ENCODE results near the gene PGGHG. TPM values are rescaled to one million over a fixed set of nuclear protein-coding genes. Genes with fewer than 3 reads are reported as not detected.

The PGGHG gene
- total RNA-seq, 1 donor from 2014 or later = 25.1 TPM

GRCh38 chr11:340539-341512, 51.9 kb downstream of the PGGHG start:
- peaks cover 34% of the 10 kb centered on the region for H3K4me1 Mint-ChIP-seq
- H3K27me3 Mint-ChIP-seq (ENCODE audit: low read depth) = no peaks in the 10 kb centered on the region
- no peak overlapping the region for H3K4me3 Mint-ChIP-seq
- peak overlapping the region; percentile 62 for H3K27ac Mint-ChIP-seq (ENCODE audit: unreplicated experiment)
- no peak for DNase-seq (ENCODE audit: low read depth, low spot score)
- no peaks in the 10 kb centered on the region for H3K36me3 Mint-ChIP-seq (ENCODE audit: low read depth)
- H3K9me3 Mint-ChIP-seq = no peaks in the 10 kb centered on the region
- TF ChIP-seq CTCF (conservative IDR thresholded peaks at IDR 0.05) = no peak

GRCh38 chr11:342328-342727, 53.4 kb downstream of the PGGHG start:
- no peak for DNase-seq (ENCODE audit: low read depth, low spot score)
- H3K36me3 Mint-ChIP-seq (ENCODE audit: low read depth) = no peaks in the 10 kb centered on the region
- no peaks in the 10 kb centered on the region for H3K9me3 Mint-ChIP-seq
- peaks cover 23% of the 10 kb centered on the region for H3K4me1 Mint-ChIP-seq
- no peak overlapping the region for H3K4me3 Mint-ChIP-seq
- H3K27me3 Mint-ChIP-seq (ENCODE audit: low read depth) = no peaks in the 10 kb centered on the region
- no peak for TF ChIP-seq CTCF (conservative IDR thresholded peaks at IDR 0.05)
- peak overlapping the region; percentile 29 for H3K27ac Mint-ChIP-seq (ENCODE audit: unreplicated experiment)

GRCh38 chr11:344836-345578, 56.1 kb downstream of the PGGHG start:
- H3K4me3 Mint-ChIP-seq = no peak overlapping the region
- peaks cover 23% of the 10 kb centered on the region for H3K4me1 Mint-ChIP-seq
- H3K27me3 Mint-ChIP-seq (ENCODE audit: low read depth) = no peaks in the 10 kb centered on the region
- H3K36me3 Mint-ChIP-seq (ENCODE audit: low read depth) = no peaks in the 10 kb centered on the region
- no peaks in the 10 kb centered on the region for H3K9me3 Mint-ChIP-seq
- DNase-seq (ENCODE audit: low read depth, low spot score) = no peak
- H3K27ac Mint-ChIP-seq (ENCODE audit: unreplicated experiment) = no peak overlapping the region
- no peak for TF ChIP-seq CTCF (conservative IDR thresholded peaks at IDR 0.05)

Other genes with a start within 250 kb of the PGGHG start
- not detected in 2 replicates for gene SCGB1C1, start 96.0 kb upstream of the PGGHG start, total RNA-seq
- gene BET1L, start 81.7 kb upstream of the PGGHG start, total RNA-seq = 41.3 and 44.3 TPM in 2 replicates
- gene RIC8A, start 81.4 kb upstream of the PGGHG start, total RNA-seq = 115 and 122 TPM in 2 replicates
- 23.3 and 24.0 TPM in 2 replicates for gene SIRT3, start 52.8 kb upstream of the PGGHG start, total RNA-seq
- gene PSMD13, start 52.1 kb upstream of the PGGHG start, total RNA-seq = 136 and 146 TPM in 2 replicates
- gene NLRP6, start 10.7 kb upstream of the PGGHG start, total RNA-seq = not detected in 2 replicates
- not detected in 2 replicates for gene IFITM5, start 10.4 kb downstream of the PGGHG start, total RNA-seq
- 55.0 and 67.2 TPM in 2 replicates for gene IFITM2, start 18.7 kb downstream of the PGGHG start, total RNA-seq
- 2.0 and 2.3 TPM in 2 replicates for gene IFITM1, start 24.9 kb downstream of the PGGHG start, total RNA-seq
- 156 and 165 TPM in 2 replicates for gene IFITM3, start 31.7 kb downstream of the PGGHG start, total RNA-seq
- 179 and 201 TPM in 2 replicates for gene B4GALNT4, start 80.4 kb downstream of the PGGHG start, total RNA-seq
- 0.42 and 1.7 TPM in 2 replicates for gene PKP3, start 105.1 kb downstream of the PGGHG start, total RNA-seq
- 14.5 and 15.9 TPM in 2 replicates for gene SIGIRR, start 125.9 kb downstream of the PGGHG start, total RNA-seq
- gene ANO9, start 152.9 kb downstream of the PGGHG start, total RNA-seq = not detected in 2 replicates
- 51.2 and 52.4 TPM in 2 replicates for gene PTDSS2, start 161.2 kb downstream of the PGGHG start, total RNA-seq
- 69.2 and 71.1 TPM in 2 replicates for gene RNH1, start 218.1 kb downstream of the PGGHG start, total RNA-seq
- 90.6 and 93.5 TPM in 2 replicates for gene HRAS, start 246.4 kb downstream of the PGGHG start, total RNA-seq
- gene LRRC56, start 248.4 kb downstream of the PGGHG start, total RNA-seq = 2.1 and 2.4 TPM in 2 replicates